Measurements from ENCODE around the gene MAPKAP1. TPM values are rescaled to one million over a fixed set of nuclear protein-coding genes. Genes with fewer than 3 reads are reported as not detected.

The MAPKAP1 gene
- total and polyA plus RNA-seq, 2 of the 13 experiments (the other 11 are each of a cell fraction or from before 2014, with no cell fraction given): 45.0 to 64.3 TPM

- TF ChIP-seq, protein P1, sequence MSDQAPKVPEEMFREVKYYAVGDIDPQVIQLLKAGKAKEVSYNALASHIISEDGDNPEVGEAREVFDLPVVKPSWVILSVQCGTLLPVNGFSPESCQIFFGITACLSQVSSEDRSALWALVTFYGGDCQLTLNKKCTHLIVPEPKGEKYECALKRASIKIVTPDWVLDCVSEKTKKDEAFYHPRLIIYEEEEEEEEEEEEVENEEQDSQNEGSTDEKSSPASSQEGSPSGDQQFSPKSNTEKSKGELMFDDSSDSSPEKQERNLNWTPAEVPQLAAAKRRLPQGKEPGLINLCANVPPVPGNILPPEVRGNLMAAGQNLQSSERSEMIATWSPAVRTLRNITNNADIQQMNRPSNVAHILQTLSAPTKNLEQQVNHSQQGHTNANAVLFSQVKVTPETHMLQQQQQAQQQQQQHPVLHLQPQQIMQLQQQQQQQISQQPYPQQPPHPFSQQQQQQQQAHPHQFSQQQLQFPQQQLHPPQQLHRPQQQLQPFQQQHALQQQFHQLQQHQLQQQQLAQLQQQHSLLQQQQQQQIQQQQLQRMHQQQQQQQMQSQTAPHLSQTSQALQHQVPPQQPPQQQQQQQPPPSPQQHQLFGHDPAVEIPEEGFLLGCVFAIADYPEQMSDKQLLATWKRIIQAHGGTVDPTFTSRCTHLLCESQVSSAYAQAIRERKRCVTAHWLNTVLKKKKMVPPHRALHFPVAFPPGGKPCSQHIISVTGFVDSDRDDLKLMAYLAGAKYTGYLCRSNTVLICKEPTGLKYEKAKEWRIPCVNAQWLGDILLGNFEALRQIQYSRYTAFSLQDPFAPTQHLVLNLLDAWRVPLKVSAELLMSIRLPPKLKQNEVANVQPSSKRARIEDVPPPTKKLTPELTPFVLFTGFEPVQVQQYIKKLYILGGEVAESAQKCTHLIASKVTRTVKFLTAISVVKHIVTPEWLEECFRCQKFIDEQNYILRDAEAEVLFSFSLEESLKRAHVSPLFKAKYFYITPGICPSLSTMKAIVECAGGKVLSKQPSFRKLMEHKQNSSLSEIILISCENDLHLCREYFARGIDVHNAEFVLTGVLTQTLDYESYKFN (CRISPR knock-in tag; conservative IDR thresholded peaks at IDR 0.05): peak; percentile 73
- TF ChIP-seq ZNF264 (CRISPR knock-in tag; IDR thresholded peaks at IDR 0.05) (0 out of 2 replicates have a peak, but pooled peaks have one; percentile 30), ZZZ3 (CRISPR knock-in tag; IDR thresholded peaks at IDR 0.05; ENCODE audit: borderline replicate concordance) (no peak), ARNTL (CRISPR knock-in tag; IDR thresholded peaks at IDR 0.05) (0 out of 2 replicates have a peak, but pooled peaks have one; percentile 40), ZNF331 (CRISPR knock-in tag; IDR thresholded peaks at IDR 0.05) (peak; percentile 22; the same call in 1 of the 2 replicates), ZNF263 (CRISPR knock-in tag; IDR thresholded peaks at IDR 0.05) (peak; percentile 93), ZMYM2 (CRISPR knock-in tag; IDR thresholded peaks at IDR 0.05) (peak; percentile 66; the same call in 1 of the 2 replicates), KAT8 (CRISPR knock-in tag; IDR thresholded peaks at IDR 0.05) (peak; percentile 54; the same call in 1 of the 2 replicates)
Observed at GRCh38 chr9:125486152-125486508, 220.9 kb downstream of the MAPKAP1 start (continued).

- ChIA-PET CTCF (ENCODE audit: low intra/inter-chr PET ratio, low total read pairs) (no interaction called here), POLR2A (interaction anchor here (1.4 kb wide), 1 partner anchor 12 kb away, joined by 4 read pairs; no protein-coding TSS in a partner anchor)
- no peak for FAIRE-seq
- Histone ChIP-seq H3K27me3 (ENCODE audit: control insufficient read depth in 1 of 2, insufficient read depth in 2 of 2, low read length in 2 of 2) (no peaks in the 10 kb centered on the region), H3K9ac (ENCODE audit: insufficient read depth, low read depth, low read length) (no peak overlapping the region), H2AFZ (ENCODE audit: low read length) (no peak overlapping the region), H4K20me1 (ENCODE audit: insufficient read depth, low read length) (no peaks in the 10 kb centered on the region), H3K27ac (ENCODE audit: extremely low read length, insufficient read depth, low read length) (peak overlapping the region; percentile 39), H3K4me1 (ENCODE audit: insufficient read depth, low read length) (peaks cover 29% of the 10 kb centered on the region), H3K36me3 (replicated peaks in 1 of 2; ENCODE audit: control insufficient read depth in 1 of 2, insufficient read depth in 2 of 2, low read length in 2 of 2) (peaks cover 0 to 2% of the 10 kb centered on the region in 2 experiments; a peak in 3 of 5 replicates), H3K9me3 (ENCODE audit: low read length) (no peaks in the 10 kb centered on the region), H3K4me3 (replicated peaks in 1 of 3; ENCODE audit: insufficient read depth in 1 of 3, low read depth in 2 of 3, low read length in 3 of 3) (no peak overlapping the region), H3K79me2 (ENCODE audit: insufficient read depth, low read length) (no peaks in the 10 kb centered on the region), H3K4me2 (ENCODE audit: low read depth, low read length) (0 out of 2 replicates have a peak overlapping the region, but pooled peaks have one; percentile 23)
- peak; percentile 51 for ATAC-seq
- BruUV-seq (replicated peaks): no TSS peak
- no peak for DNase-seq (ENCODE audit: low spot score)
- intact Hi-C loops (cut with micrococcal nuclease; ENCODE audit: unreplicated experiment): loop anchor here (5.0 to 10.0 kb wide), 2 partner anchors 49 to 147 kb away; no protein-coding TSS in a partner anchor
- 88% methylated on average over 5 of the region's 5 CpGs for WGBS (ENCODE audit: low lambda C conversion rate)
- in situ Hi-C loops (cut with HindIII; ENCODE audit: extremely low pct_ligation_motif_present, low pct_unique_long_range_greater_than_20kb): no loop called here
- TF ChIP-seq MYNN (CRISPR knock-in tag; IDR thresholded peaks at IDR 0.05; ENCODE audit: low read depth) (no peak), ZNF670 (CRISPR knock-in tag; IDR thresholded peaks at IDR 0.05; ENCODE audit: borderline replicate concordance) (0 out of 2 replicates have a peak, but pooled peaks have one; percentile 37), YEATS4 (CRISPR knock-in tag; IDR thresholded peaks at IDR 0.05; ENCODE audit: borderline replicate concordance) (no peak), ZNF253 (CRISPR knock-in tag; IDR thresholded peaks at IDR 0.05; ENCODE audit: borderline replicate concordance) (no peak), KMT2B (CRISPR knock-in tag; IDR thresholded peaks at IDR 0.05) (no peak), RNF2 (conservative IDR thresholded peaks at IDR 0.05; ENCODE audit: low read depth) (no peak)
Observed at GRCh38 chr9:125485471-125486151, 221.4 kb downstream of the MAPKAP1 start.

All from HepG2 (cell line).